EH (cell line): ENCODE data around the gene ADORA2B.

ENCODE experiments used
- DNase-seq: peaks from one replicate; pipeline ENCODE4 v3.0.0-alpha.2; 2015; ENCODE audit warnings: low read depth

Gene ADORA2B

GRCh38 chr17:15981646-15982580, 37.0 kb downstream of the ADORA2B start:
- peak; percentile 74 for DNase-seq

GRCh38 chr17:15996322-15996721, 51.4 kb downstream of the ADORA2B start:
- no peak for DNase-seq

GRCh38 chr17:15998031-15998562, 53.2 kb downstream of the ADORA2B start:
- no peak for DNase-seq

GRCh38 chr17:15999141-15999973, 54.4 kb downstream of the ADORA2B start, which contains the start of the genes TTC19 and ZSWIM7:
Gene TTC19, plus strand, starts transcription at chr17:15999824. Its CDS starts 25 bp downstream, at chr17:15999849.
Gene ZSWIM7, minus strand, starts transcription at chr17:15999704. Its CDS starts 110 bp downstream, at chr17:15999594.
- peak; percentile 92 for DNase-seq

- DNase-seq: peak; percentile 52
These were observed 55.3 kb downstream of the ADORA2B start for GRCh38 chr17:15999974-16000827.

- peak; percentile 36 for DNase-seq
These were observed 56.4 kb downstream of the ADORA2B start for GRCh38 chr17:16001226-16001897.

- no peak for DNase-seq
These were observed 57.9 kb downstream of the ADORA2B start for GRCh38 chr17:16002708-16003260.

GRCh38 chr17:16003841-16004240, 58.9 kb downstream of the ADORA2B start:
- DNase-seq: no peak

GRCh38 chr17:16005636-16006035, 60.7 kb downstream of the ADORA2B start:
- no peak for DNase-seq

GRCh38 chr17:16007439-16007838, 62.5 kb downstream of the ADORA2B start:
- no peak for DNase-seq

- peak; percentile 81 for DNase-seq
These were observed 69.0 kb downstream of the ADORA2B start for GRCh38 chr17:16013943-16014407.

GRCh38 chr17:16019347-16019746, 74.4 kb downstream of the ADORA2B start:
- DNase-seq: no peak

- no peak for DNase-seq
These were observed 79.0 kb downstream of the ADORA2B start for GRCh38 chr17:16023881-16024280.

- DNase-seq: no peak
These were observed 80.3 kb downstream of the ADORA2B start for GRCh38 chr17:16025202-16025601.
